GM12878 (cell line): ENCODE data around the gene FURIN. TPM values are rescaled to one million over a fixed set of nuclear protein-coding genes. Genes with fewer than 3 reads are reported as not detected.

Experiments used
- ATAC-seq: fragments of 200-7000 bp; cut with Tn5 transposase; 3 replicates; pipeline ENCODE4 v1.9.1; 2020; ENCODE audit warnings: mild to moderate bottlenecking, moderate library complexity
- BruUV-seq: library from RNA; stranded (reverse); fragments of 400-500 nt; replicated peaks from 2 replicates; lab custom pipeline; 2021; lab: Mats Ljungman, UMichigan
- CTCF ChIA-PET: fragments of 300-600 bp; sonication (Branson Sonifier 250); formaldehyde crosslinking; extraction: SDS; loops from one replicate; lab custom pipeline; 2021; ENCODE audit warnings: inconsistent platforms; lab: Yijun Ruan, JAX
- POLR2A ChIA-PET: fragments of 350-600 bp; formaldehyde crosslinking; extraction: SDS; loops from one replicate; lab custom pipeline; 2021; ENCODE audit warnings: inconsistent platforms; lab: Charles Lee
- RAD21 ChIA-PET: fragments of 300-600 bp; sonication (Branson Sonifier 250); formaldehyde crosslinking; loops from one replicate; lab custom pipeline; 2023; ENCODE audit warnings: antibody characterized with exemption; ENCODE audit not compliant: unreplicated experiment; lab: Charles Lee
- SMC1A ChIA-PET: fragments of 300-600 bp; sonication (Branson Sonifier 250); formaldehyde crosslinking; loops from one replicate; lab custom pipeline; 2023; ENCODE audit not compliant: unreplicated experiment, uncharacterized antibody; lab: Charles Lee
- DNase-seq: peaks from one replicate; pipeline ENCODE4 v3.0.0-alpha.2; 2011; ENCODE audit warnings: low read depth, low spot score
- FAIRE-seq: peaks from 3 replicates; lab custom pipeline; 2011; peaks lifted over from hg19 to GRCh38; lab: Jason Lieb, UNC
- H2AFZ ChIP-seq: 2 replicates; pipeline ENCODE4 v1.6.0; 2011; ENCODE audit warnings: low read depth, low read length, control low read depth; ENCODE audit not compliant: control insufficient read depth
- H3K27ac ChIP-seq: 2 replicates; pipeline ENCODE4 v1.5.1; 2011; ENCODE audit warnings: control low read depth; ENCODE audit not compliant: control insufficient read depth, insufficient read depth
- H3K27me3 ChIP-seq, 2 experiments: replicated peaks in 1 of 2; 2 replicates each; pipeline versions ENCODE4 v1.6.0 to v1.6.1; 2011; ENCODE audit warnings: low read length in 1 of 2; ENCODE audit not compliant: control insufficient read depth in 2 of 2, insufficient read depth in 2 of 2
- H3K36me3 ChIP-seq, 2 experiments: 2 replicates each; pipeline ENCODE4 v1.5.1; 2011; ENCODE audit warnings: low read length in 1 of 2; ENCODE audit not compliant: control insufficient read depth in 2 of 2, insufficient read depth in 2 of 2
- H3K4me1 ChIP-seq: 2 replicates; pipeline ENCODE4 v1.6.1; 2011; ENCODE audit warnings: mild to moderate bottlenecking, low read length, moderate library complexity, mixed read lengths; ENCODE audit not compliant: control insufficient read depth, insufficient read depth
- H3K4me2 ChIP-seq: 2 replicates; pipeline ENCODE4 v1.6.0; 2011; ENCODE audit warnings: control low read depth; ENCODE audit not compliant: control insufficient read depth, insufficient read depth
- H3K4me3 ChIP-seq: fragments of 200-600 bp; sonication (generic); 2 replicates; pipeline ENCODE4 v1.5.1; 2016
- H3K79me2 ChIP-seq: 2 replicates; pipeline ENCODE4 v1.6.0; 2011; ENCODE audit warnings: low read length; ENCODE audit not compliant: control insufficient read depth, insufficient read depth
- H3K9ac ChIP-seq: 2 replicates; pipeline ENCODE4 v1.8.0; 2011; ENCODE audit warnings: low read length, control low read depth, mixed read lengths; ENCODE audit not compliant: control insufficient read depth, insufficient read depth
- H3K9me3 ChIP-seq: replicated peaks from 3 replicates; pipeline ENCODE4 v1.5.1; 2011; ENCODE audit warnings: mild to moderate bottlenecking, low read length; ENCODE audit not compliant: control insufficient read depth, insufficient read depth
- H4K20me1 ChIP-seq: 2 replicates; pipeline ENCODE4 v1.6.0; 2011; ENCODE audit not compliant: control insufficient read depth, insufficient read depth
- BCL11A ChIP-seq: IDR thresholded peaks from 2 replicates; pipeline ENCODE4 v1.6.1; 2011; ENCODE audit warnings: low read depth, low read length
- ETV6 ChIP-seq, 2 experiments: fragments of 450-650 bp in 1 of 2; IDR thresholded peaks in 1 of 2; conservative IDR thresholded peaks in 1 of 2; 2 replicates each; pipeline ENCODE4 v1.6.1; 2014; ENCODE audit warnings: antibody characterized with exemption in 1 of 2, borderline replicate concordance in 1 of 2, low read depth in 1 of 2, mild to moderate bottlenecking in 1 of 2, moderate library complexity in 1 of 2
- NFIC ChIP-seq: IDR thresholded peaks from 2 replicates; pipeline ENCODE4 v1.6.1; 2012; ENCODE audit warnings: low read depth, mild to moderate bottlenecking, inconsistent platforms, low read length, moderate library complexity
- SMAD1 ChIP-seq: fragments of 450-650 bp; IDR thresholded peaks from 2 replicates; pipeline ENCODE4 v1.6.1; 2018; ENCODE audit warnings: mild to moderate bottlenecking, low read depth; ENCODE audit not compliant: partially characterized antibody
- WGBS: methylation state at CpG from one replicate; pipeline ENCODE4 v1.1.6; 2016; ENCODE audit warnings: low lambda C conversion rate; ENCODE audit not compliant: insufficient replicate concordance, insufficient coverage; ENCODE audit errors: missing lambda C conversion rate; 5-methylcytosine and 5-hydroxymethylcytosine counted together
- in situ Hi-C: fragments of 300-500 bp; cut with MboI; formaldehyde crosslinking; loops from 9 replicates; pipeline ENCODE4 v1.14.3; 2018; ENCODE audit warnings: mixed read lengths
- intact Hi-C: fragments of 100-400 bp; cut with micrococcal nuclease; formaldehyde crosslinking; loops from one replicate; pipeline ENCODE4 v1.14.2; 2022; ENCODE audit not compliant: unreplicated experiment
- polyA plus RNA-seq, 11 experiments: library from polyadenylated mRNA; depleted of rRNA in 4 of 11; unstranded in 6 of 11; stranded (reverse) in 5 of 11; fragments of >200 nt; fragmentation: Nextera tagmentation in 4 of 11; fragmentation: Illumina TruSeq in 1 of 11; extraction: Ambion mirVana in 4 of 11; extraction: Trizol in 1 of 11; gene quantifications; 1 replicate in 1 of 11; 2 replicates in 10 of 11; pipeline versions ENCODE4 v1.2.1 to v1.2.3, GENCODE V29; 2011 to 2016; ENCODE audit warnings: inconsistent platforms in 2 of 11, missing spikeins in 2 of 11, low read depth in 1 of 11
- total RNA-seq, 4 experiments: library from RNA; depleted of rRNA in 3 of 4; stranded (reverse); fragments of >200 nt in 3 of 4; fragmentation: Illumina TruSeq in 1 of 4; extraction: Trizol in 1 of 4; gene quantifications; 2 replicates each; pipeline versions ENCODE4 v1.2.1 to v1.2.3, GENCODE V29; 2013 to 2021

FURIN gene
- total and polyA plus RNA-seq, 10 of the 15 experiments (the other 5 are each of a cell fraction or from before 2014, with no cell fraction given): 0.47 to 39.9 (median 8.0) TPM

DNA sequence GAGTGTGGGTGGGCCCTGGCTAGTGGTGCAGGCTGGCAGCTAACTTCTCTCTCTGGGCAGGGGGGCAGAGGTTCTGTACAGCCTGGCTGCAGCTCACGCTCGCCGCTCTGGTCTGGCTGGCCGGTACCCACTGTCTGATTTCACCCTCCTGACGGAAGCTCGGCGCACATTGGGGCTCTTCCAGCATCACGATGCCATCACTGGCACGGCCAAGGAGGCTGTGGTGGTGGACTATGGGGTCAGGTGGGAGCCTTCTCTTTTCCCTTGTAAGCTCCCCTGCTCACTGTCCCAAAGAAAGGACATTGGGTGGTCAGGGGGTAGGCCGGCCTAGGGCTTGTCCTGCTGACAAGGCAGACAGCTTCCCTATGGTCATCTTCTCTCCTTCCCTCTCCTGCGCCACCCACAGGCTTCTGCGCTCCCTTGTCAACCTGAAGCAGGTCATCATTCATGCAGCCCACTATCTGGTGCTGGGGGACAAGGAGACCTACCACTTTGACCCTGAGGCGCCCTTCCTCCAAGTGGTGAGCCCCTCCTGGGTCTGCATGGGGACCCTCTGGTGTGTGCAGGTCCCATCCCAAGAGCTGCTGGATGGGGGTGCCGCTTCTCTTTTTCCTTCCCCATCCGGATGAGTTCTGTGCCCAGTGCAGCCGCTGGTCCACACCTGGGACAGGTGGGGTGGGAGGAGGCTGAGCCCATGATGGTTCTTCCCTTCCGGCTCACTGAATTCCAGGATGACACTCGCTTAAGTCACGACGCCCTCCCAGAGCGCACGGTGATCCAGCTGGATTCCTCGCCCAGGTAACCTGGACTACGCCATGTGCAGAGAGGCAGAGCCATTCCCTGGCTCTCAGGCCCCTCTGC lies 42.3 kb downstream of the FURIN start:
- no peak; the same call in 2 of the 3 replicates for ATAC-seq
- H3K27me3 ChIP-seq: no peaks in the 10 kb centered on the region
- no peak overlapping the region for H3K9ac ChIP-seq
- RAD21 ChIA-PET: no interaction called here
- POLR2A ChIA-PET: no interaction called here
- CTCF ChIA-PET: no interaction called here
- no peak for TF ChIP-seq ETV6 (conservative IDR thresholded peaks at IDR 0.05 in 1 of 2, IDR thresholded peaks at IDR 0.05 in 1 of 2; ENCODE audit: borderline replicate concordance in 1 of 2, low read depth in 1 of 2)
- no peak for TF ChIP-seq NFIC
- TF ChIP-seq BCL11A: no peak
- TF ChIP-seq, all 136 proteins: peak for 0
- H2AFZ ChIP-seq: no peak overlapping the region
- DNase-seq (no peak), FAIRE-seq (no peak)
- H3K27ac ChIP-seq: no peak overlapping the region
- H3K4me1 ChIP-seq: no peaks in the 10 kb centered on the region
- WGBS: 95% methylated on average over 24 of the region's 24 CpGs
- no peak overlapping the region for H3K4me3 ChIP-seq
- H4K20me1 ChIP-seq: no peaks in the 10 kb centered on the region; the same call in 1 of the 2 replicates
- H3K4me2 ChIP-seq: no peak overlapping the region
- H3K79me2 ChIP-seq: no peaks in the 10 kb centered on the region
- in situ Hi-C loops (no loop called here), intact Hi-C loops (no loop called here)
- SMC1A ChIA-PET: no interaction called here
- peaks cover 26 to 55% of the 10 kb centered on the region in 2 experiments for H3K36me3 ChIP-seq
- H3K9me3 ChIP-seq: no peaks in the 10 kb centered on the region
- no TSS peak for BruUV-seq

DNA sequence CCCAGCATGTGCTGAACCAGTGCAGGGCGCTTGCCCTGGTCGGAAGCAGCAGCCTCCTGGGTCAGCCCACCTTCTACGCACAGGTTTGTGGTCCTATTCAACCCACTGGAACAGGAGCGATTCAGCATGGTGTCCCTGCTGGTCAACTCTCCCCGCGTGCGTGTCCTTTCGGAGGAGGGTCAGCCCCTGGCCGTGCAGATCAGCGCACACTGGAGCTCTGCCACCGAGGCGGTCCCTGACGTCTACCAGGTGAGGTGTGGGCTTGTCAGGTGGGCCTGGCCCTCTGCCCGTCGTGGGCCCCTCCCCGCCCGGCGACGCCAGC lies 42.9 kb downstream of the FURIN start:
- FAIRE-seq (no peak), DNase-seq (no peak), ATAC-seq (no peak)
- no peak overlapping the region for H3K9ac ChIP-seq
- SMC1A ChIA-PET: no interaction called here
- H3K9me3 ChIP-seq: no peaks in the 10 kb centered on the region
- H3K4me1 ChIP-seq: no peaks in the 10 kb centered on the region
- no TSS peak for BruUV-seq
- no peak overlapping the region for H2AFZ ChIP-seq
- intact Hi-C loops (no loop called here), in situ Hi-C loops (no loop called here)
- H3K36me3 ChIP-seq: peaks cover 21 to 50% of the 10 kb centered on the region in 2 experiments
- no peaks in the 10 kb centered on the region for H3K79me2 ChIP-seq
- H3K4me2 ChIP-seq: no peak overlapping the region
- H3K27me3 ChIP-seq: no peaks in the 10 kb centered on the region
- POLR2A ChIA-PET: no interaction called here
- no peaks in the 10 kb centered on the region for H4K20me1 ChIP-seq
- no peak overlapping the region for H3K27ac ChIP-seq
- WGBS: 94% methylated on average over 13 of the region's 19 CpGs
- H3K4me3 ChIP-seq: no peak overlapping the region
- CTCF ChIA-PET: no interaction called here
- RAD21 ChIA-PET: no interaction called here
- TF ChIP-seq SMAD1: no peak
